GM21367 (cell line): ENCODE results near the gene ANKRD44.

Experiments used
- ATAC-seq: cut with Tn5 transposase; IDR thresholded peaks from one replicate; pipeline ENCODE4 v1.9.1; 2021; ENCODE audit not compliant: unreplicated experiment

The ANKRD44 gene

GRCh38 chr2:197322724-197323720 is 12.4 kb upstream of the ANKRD44 start:
- ATAC-seq = peak; percentile 52

- ATAC-seq = no peak
Observed at GRCh38 chr2:197322143-197322542, 11.6 kb upstream of the ANKRD44 start.

- ATAC-seq = no peak
Observed at GRCh38 chr2:197315371-197315770, 4.8 kb upstream of the ANKRD44 start.

- no peak for ATAC-seq
Observed at GRCh38 chr2:197312186-197312585, 1.6 kb upstream of the ANKRD44 start.

- ATAC-seq = no peak
Observed at GRCh38 chr2:197311421-197312033, 947 bp upstream of the ANKRD44 start.

GRCh38 chr2:197310987-197311420 is 424 bp upstream of the ANKRD44 start:
- no peak for ATAC-seq

- ATAC-seq = no peak
Observed at GRCh38 chr2:197309691-197310231, 819 bp downstream of the ANKRD44 start.

GRCh38 chr2:197308996-197309690 is 1.4 kb downstream of the ANKRD44 start:
- ATAC-seq = no peak

- no peak for ATAC-seq
Observed at GRCh38 chr2:197308585-197308984, 2.0 kb downstream of the ANKRD44 start.

GRCh38 chr2:197307933-197308521 is 2.6 kb downstream of the ANKRD44 start:
- ATAC-seq = no peak

GRCh38 chr2:197307236-197307932 is 3.2 kb downstream of the ANKRD44 start:
- no peak for ATAC-seq

GRCh38 chr2:197306696-197307040 is 3.9 kb downstream of the ANKRD44 start:
- no peak for ATAC-seq

- ATAC-seq = no peak
Observed at GRCh38 chr2:197306024-197306695, 4.4 kb downstream of the ANKRD44 start.

GRCh38 chr2:197304556-197305011 is 6.0 kb downstream of the ANKRD44 start:
- peak; percentile 29 for ATAC-seq

- ATAC-seq = no peak
Observed at GRCh38 chr2:197300139-197300538, 10.4 kb downstream of the ANKRD44 start.

- ATAC-seq = no peak
Observed at GRCh38 chr2:197298609-197299008, 12.0 kb downstream of the ANKRD44 start.

- ATAC-seq = no peak
Observed at GRCh38 chr2:197297772-197298318, 12.7 kb downstream of the ANKRD44 start.

- ATAC-seq = no peak
Observed at GRCh38 chr2:197297266-197297665, 13.3 kb downstream of the ANKRD44 start.

GRCh38 chr2:197296835-197297234 is 13.7 kb downstream of the ANKRD44 start:
- ATAC-seq = no peak
